HT-29 (cell line): ENCODE data around the gene MPPED2. TPM values are rescaled to one million over a fixed set of nuclear protein-coding genes. Genes with fewer than 3 reads are reported as not detected.

Source experiments
- DNase-seq: peaks from one replicate; pipeline ENCODE4 v3.0.0-alpha.2; 2015; ENCODE audit warnings: low spot score
- total RNA-seq: library from RNA; depleted of rRNA; stranded (reverse); fragments of >200 nt; shearing (Covaris generic); gene quantifications from 2 replicates; pipeline ENCODE4 v1.2.3, GENCODE V29; 2014

Gene MPPED2
- total RNA-seq, 1 experiment from 2014 or later = not detected

DNA sequence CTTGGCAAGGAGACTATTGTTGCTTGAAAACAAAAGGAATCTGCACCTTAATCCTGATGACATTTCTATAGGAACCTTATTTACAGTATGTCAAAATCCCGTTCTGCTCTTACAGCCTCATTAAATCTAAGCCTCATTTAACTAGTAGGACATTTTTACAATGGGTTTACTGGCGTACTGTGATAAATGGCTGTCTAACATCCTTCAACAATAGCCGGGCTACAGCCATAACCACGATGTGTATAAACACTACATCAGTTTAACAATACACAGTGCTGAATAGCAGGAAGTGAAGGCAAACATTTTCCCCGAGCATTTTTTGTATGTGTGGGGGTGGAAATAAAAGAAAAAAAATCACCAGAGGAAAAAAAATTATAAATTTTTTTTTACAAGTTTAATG is 132.0 kb downstream of the MPPED2 start:
- DNase-seq = no peak

DNA sequence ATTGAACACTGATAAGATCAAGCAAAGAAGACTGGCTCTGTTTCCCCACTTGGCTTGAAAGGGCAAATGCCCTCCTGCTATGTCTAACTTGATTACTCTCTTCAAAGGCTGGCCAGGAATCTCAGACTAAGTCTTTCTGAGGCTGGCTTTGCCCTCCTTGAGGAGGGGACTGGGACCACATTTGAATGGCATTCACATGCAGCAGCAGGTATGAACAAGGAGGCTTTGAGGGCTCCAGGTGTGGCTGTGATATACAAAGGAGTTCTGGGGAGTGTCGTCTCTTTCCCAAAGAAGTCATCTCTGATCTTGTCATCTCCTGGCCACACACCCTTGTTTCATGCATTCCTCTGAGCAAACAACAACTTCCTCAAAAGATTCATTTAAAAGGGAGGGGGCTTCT is 132.4 kb downstream of the MPPED2 start:
- DNase-seq = no peak

GRCh38 chr11:30452842-30453241 is 133.3 kb downstream of the MPPED2 start:
- no peak for DNase-seq

GRCh38 chr11:30452114-30452513 is 134.0 kb downstream of the MPPED2 start:
- no peak for DNase-seq

- no peak for DNase-seq
Measured at GRCh38 chr11:30451626-30452025, 134.5 kb downstream of the MPPED2 start.

DNA sequence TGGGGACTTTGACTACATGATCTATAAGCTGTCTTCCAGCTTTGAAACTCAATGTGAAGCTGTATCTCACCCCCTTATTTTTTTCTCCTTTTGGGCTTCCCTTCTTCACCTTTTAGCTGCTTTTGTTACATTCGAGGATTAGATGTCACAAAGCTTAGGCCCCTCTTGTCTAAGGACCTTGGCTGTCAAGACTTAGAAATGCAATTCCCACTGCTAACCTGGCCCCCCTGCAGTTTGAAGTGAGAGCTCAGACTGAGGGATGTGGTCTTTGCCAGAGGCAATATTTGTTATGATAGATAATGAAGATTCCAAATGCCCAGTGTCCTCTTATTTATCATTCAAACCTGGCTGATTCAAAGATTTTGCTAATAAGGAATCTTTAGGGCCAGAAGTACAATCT is 135.0 kb downstream of the MPPED2 start:
- no peak for DNase-seq

- DNase-seq = no peak
Measured at GRCh38 chr11:30447058-30447640, 139.0 kb downstream of the MPPED2 start.

DNA sequence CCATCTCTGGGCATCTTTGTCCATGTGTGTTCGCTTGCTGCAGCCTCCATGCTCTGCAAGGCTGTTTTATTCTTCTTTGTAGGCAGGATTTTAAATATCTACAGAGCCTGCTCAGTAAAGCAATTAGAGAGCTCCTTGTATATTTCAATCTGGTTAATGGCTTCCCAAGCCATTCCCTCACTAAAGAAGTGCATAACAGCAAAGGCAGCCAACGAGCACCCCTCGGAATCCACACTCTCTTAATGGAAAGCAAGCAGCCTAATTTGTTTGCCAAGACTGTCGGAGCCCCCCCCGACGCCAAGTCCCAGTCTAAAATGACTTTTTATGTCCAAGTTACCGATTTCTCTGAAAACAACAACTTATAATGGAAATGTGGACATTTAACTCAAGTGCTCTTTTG is 139.6 kb downstream of the MPPED2 start:
- DNase-seq = no peak

DNA sequence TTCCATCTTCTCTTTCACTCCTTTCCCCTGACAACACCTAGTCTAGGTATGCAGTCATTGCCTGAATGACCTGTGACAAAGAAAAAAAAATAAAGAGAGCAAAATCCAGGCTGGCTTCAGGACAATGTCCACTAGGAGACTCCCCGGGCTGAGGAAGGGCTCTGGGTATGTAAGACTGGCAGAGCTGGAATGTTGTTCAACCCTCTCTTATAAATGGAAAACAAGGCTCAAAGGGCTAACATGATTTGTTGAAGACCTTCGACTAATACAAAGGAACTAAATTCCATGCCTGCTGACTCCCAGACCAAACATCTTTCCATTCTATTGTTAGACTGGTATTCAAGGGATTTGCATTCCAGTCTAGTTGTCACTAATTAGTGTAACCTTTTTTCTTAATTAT is 141.1 kb downstream of the MPPED2 start:
- peak; percentile 30 for DNase-seq

DNA sequence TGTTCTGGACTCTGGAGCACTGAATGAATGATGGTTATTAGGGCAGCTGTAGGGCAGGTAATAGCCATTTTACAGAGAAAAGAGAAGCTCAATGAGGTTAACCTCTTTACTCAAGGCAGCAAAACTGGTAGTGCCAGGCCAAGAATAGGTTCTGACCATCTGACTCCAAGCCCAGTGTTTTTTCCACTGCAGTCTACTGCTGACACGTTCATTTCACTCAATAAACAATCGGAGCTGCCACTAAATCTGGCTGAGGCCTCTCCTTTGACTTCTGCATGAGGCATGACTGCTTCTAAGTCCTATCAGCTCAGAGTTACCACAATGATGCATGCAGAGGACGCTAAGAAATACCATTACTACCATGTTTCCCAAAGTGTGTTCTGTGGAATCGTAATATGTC is 145.6 kb downstream of the MPPED2 start:
- DNase-seq = no peak

- no peak for DNase-seq
Measured at GRCh38 chr11:30436801-30437200, 149.4 kb downstream of the MPPED2 start.

GRCh38 chr11:30435488-30435887 is 150.7 kb downstream of the MPPED2 start:
- peak; percentile 41 for DNase-seq

- no peak for DNase-seq
Measured at GRCh38 chr11:30434901-30435300, 151.3 kb downstream of the MPPED2 start.

DNA sequence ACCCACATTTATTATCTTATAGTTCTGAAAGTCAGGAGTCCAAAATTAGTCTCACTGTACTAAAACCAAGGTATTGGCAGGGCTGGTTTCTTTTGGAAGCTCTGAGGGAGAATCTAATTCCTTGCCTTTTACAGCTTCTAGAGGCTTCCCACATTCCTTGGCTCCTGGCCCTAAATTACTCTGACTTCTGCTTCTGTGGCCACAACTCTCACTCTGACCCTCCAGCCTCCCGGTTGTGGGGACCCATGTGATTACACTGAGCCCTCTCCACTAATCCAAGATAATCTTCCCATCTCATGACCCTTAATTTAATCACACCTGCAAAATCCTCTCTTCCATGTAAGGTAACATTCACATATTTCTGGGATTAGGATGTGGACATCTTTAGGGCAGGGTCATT is 152.3 kb downstream of the MPPED2 start:
- no peak for DNase-seq

DNA sequence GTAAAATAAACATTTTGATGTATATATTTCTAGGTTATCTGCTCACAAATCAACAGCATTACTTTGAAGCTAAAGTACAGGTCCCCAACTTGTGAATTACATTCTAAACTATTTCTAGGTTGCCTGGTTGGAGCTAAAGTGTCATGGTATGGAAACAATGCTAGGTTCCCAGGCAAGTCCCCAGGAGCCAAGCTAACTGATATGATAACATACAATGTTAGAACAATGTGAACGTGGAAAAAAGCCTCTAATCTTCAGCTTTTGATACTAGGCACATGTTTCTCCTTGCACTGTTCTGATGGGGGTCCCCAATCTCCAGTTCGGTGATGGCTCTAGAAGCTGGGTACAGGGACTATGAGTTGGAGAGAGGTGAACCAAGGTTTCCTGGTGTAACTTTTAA is 153.4 kb downstream of the MPPED2 start:
- DNase-seq = no peak

GRCh38 chr11:30432178-30432577 is 154.0 kb downstream of the MPPED2 start:
- no peak for DNase-seq

GRCh38 chr11:30431127-30431814 is 154.9 kb downstream of the MPPED2 start:
- no peak for DNase-seq

DNA sequence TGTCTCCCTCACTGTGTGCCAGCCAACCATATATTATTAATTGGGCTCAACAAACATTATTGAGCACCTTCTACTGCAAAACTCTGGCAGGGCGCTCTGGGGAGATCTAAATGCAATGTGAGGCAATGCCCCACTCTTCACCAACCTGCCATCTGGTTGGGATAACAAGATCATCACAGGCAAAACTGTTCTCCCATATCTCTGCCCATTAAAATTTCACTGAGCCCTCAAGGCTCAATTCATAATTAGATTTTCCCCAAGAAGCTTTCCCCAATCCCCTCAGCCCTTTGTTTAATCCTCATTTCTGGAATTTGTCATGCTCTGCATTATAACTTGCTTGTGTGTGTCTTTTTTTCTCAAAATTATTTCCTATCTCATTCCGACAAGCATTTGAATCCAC is 156.6 kb downstream of the MPPED2 start:
- no peak for DNase-seq

DNA sequence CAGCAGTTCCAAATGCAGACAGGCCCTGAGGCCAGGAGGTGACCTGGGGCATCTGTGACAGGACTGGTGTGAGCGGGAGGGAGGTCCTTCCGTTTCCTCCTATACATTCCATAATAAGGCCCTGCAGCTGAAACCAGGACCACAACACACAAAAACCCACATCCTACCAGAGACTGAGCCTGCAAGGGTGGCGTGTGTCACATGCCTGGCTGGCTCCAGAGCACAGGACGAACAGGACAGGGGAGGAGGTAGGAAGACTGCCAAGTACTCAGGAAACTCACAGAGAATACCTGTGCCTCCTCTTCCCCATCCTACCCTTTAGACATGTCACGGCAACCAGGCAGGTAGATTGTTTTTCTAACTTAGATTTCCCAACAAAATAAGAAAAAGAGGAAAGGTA is 159.4 kb downstream of the MPPED2 start:
- no peak for DNase-seq

DNA sequence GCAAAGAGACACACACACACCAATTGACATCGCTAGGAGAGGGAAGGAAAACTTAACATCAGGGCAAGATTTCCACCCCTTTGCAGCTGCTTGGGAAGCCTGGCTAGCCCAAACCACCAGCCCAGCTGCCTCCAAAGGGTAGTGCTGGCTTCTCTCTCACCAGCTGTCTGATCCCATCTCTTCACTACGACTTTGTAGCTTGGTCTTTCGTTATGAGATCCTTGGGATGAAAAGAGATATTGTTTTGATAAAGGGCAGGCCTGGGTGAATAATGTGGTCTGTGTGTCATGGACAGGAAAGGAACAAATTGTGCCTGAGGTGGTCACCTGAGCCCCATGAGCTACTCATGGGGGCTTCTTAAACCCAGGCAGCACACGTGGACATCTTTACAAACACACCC is 161.3 kb downstream of the MPPED2 start:
- DNase-seq = no peak

DNA sequence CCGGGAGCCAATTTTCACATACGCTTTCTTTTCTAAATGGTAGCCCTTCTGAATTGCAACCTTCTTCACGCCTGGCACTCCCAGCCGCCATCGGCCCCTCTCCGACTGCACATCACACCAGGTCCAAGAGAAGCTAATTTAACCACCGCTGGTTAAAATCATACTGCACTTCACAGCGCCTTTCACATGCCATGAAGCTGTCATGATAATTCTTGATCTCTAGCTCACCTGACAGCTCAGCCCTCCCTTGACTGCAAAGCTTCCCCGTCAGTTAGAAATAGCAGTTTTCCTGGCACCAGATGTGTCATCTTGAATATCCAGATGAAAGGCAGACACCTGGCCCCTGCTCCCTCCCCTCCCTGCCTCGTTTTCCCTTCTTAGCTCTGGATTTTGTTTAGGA is 161.8 kb downstream of the MPPED2 start:
- DNase-seq = no peak

DNA sequence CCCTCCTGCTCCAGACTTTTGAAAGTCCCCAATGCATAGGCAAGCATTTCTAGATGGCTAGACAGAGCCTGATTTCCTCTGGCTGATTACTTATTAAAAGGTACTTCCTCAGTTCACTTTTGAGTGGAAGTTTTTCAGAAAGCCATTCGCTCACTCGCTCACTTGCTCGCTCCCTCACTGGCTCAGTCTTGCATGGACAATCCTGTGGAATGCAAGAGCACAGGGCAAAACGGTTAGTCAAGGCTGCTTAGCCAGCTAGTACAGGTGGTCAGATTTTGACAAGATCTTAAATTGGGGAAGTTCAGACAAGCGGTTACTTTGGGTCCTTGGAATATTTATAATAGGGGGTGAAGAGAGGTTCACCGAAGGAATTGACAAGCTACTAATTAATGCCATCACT is 162.3 kb downstream of the MPPED2 start:
- no peak for DNase-seq

DNA sequence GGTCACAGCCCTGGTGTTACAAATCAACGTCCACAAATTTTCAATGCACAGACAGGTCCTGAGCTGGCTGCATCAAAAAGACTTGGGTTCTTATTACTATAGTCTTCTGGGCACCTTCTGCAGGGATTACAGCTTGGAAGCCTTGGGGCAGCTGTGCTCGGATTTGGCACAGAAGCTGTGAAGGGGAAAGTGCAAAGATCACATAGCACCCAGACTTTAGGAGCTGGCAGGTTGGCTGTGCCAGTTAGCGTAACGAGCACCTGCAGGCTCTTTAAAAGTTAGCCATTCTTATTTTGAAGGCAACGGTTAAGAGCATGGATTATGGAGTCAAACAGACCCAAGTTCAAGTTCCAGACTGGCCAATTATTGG is 162.9 kb downstream of the MPPED2 start:
- DNase-seq = no peak
